Esophagus (tissue), 2 donors: ENCODE results near the gene VRK3. TPM values are rescaled to one million over a fixed set of nuclear protein-coding genes. Genes with fewer than 3 reads are reported as not detected.
A peak's percentile ranks its signal among the peaks of the same experiment; 100 is the strongest.
"Not testable (repeated sequence)": the region's sequence is repeated elsewhere in the genome, so short reads cannot be mapped to it uniquely, and the experiment has no call there.

Source experiments
- H3K27ac ChIP-seq, 2 donors: one replicate each; pipeline ENCODE4 v1.5.1; 2013; ENCODE audit warnings: low read depth in 2 of 2, mild to moderate bottlenecking in 2 of 2, inconsistent platforms in 1 of 2, low read length in 1 of 2, moderate library complexity in 1 of 2
- H3K27me3 ChIP-seq, 2 donors: one replicate each; pipeline ENCODE4 v1.6.1; 2013; ENCODE audit warnings: low read length in 2 of 2, control low read depth in 1 of 2, mild to moderate bottlenecking in 1 of 2; ENCODE audit not compliant: insufficient read depth in 2 of 2, control insufficient read depth in 1 of 2
- H3K36me3 ChIP-seq, 2 donors: one replicate each; pipeline ENCODE4 v1.6.1; 2013; ENCODE audit warnings: low read length in 1 of 2; ENCODE audit not compliant: control insufficient read depth in 2 of 2, insufficient read depth in 2 of 2
- H3K4me1 ChIP-seq, 2 donors: one replicate each; pipeline ENCODE4 v1.6.1; 2013; ENCODE audit warnings: low read length in 1 of 2; ENCODE audit not compliant: control insufficient read depth in 2 of 2, insufficient read depth in 2 of 2
- H3K4me3 ChIP-seq, 2 donors: one replicate each; pipeline ENCODE4 v1.5.1; 2013; ENCODE audit warnings: low read length in 2 of 2, mild to moderate bottlenecking in 2 of 2, low read depth in 1 of 2, moderate library complexity in 1 of 2
- H3K9me3 ChIP-seq, 2 donors: one replicate each; pipeline ENCODE4 v1.6.1; 2013; ENCODE audit warnings: mild to moderate bottlenecking in 2 of 2, low read depth in 1 of 2, low read length in 1 of 2, moderate library complexity in 1 of 2; ENCODE audit not compliant: control insufficient read depth in 2 of 2, insufficient read depth in 1 of 2
- WGBS, 2 donors: extraction: QIAGEN DNeasy Blood & Tissue Kit; methylation state at CpG; one replicate each; pipeline ENCODE4 v1.1.7; 2013; 5-methylcytosine and 5-hydroxymethylcytosine counted together
- polyA plus RNA-seq, 2 donors: library from polyadenylated mRNA; stranded (reverse); fragments of 200-250 nt; gene quantifications; one replicate each; pipeline ENCODE4 v1.2.3, GENCODE V29; 2013
- donor health status: healthy with polysubstance abuse.
- donor health status: Bipolar disorder and iron deficiency.

VRK3 gene, protein sequence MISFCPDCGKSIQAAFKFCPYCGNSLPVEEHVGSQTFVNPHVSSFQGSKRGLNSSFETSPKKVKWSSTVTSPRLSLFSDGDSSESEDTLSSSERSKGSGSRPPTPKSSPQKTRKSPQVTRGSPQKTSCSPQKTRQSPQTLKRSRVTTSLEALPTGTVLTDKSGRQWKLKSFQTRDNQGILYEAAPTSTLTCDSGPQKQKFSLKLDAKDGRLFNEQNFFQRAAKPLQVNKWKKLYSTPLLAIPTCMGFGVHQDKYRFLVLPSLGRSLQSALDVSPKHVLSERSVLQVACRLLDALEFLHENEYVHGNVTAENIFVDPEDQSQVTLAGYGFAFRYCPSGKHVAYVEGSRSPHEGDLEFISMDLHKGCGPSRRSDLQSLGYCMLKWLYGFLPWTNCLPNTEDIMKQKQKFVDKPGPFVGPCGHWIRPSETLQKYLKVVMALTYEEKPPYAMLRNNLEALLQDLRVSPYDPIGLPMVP
- 10 to 100 TPM; 12.5 to 14.1 TPM for polyA plus RNA-seq

DNA sequence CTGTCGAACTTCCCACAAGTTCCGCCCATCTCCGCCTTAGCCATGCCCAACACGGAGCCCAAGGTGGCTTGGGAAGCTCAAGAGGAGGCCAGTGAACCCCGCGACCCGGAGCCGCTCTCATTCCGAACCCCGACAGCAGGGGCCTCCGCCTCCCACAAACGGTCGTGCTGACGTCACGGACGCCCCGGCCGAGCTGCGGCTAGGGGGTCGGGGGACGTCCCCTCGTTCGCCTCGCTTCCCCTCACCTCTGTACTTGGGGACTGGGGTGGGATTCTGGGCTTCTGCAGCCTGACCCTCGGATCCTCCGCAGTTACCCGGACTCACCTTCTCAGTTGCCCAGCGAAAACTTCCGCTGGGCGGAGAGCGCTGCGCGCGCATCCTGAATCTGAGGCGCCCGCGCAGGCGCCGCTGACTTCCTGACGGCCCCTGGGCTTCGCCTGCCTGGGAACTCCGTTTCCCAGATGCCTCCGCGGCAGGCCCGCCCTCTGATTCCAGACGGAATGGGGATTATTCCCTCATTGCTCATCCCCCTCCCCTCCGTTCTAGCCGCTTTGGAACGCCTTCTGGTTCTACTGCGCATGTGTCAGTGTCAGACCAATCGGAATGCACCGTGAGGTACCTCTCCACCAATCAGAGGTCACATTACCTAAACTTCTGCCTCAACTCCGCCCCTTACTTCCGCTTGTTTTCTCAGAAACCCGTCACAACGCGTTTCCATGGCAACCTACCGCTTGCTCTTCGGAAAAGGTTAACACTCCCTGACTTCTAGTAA, at the start of gene VRK3:
VRK3 (minus strand) TSS at position 351 of the 772 bp plus-strand sequence. CDS start 9,210 bp downstream, outside the sequence.
- WGBS, 2 donors: 0% methylated on average over 46 to 59 of the region's 59 CpGs
- Histone ChIP-seq H3K36me3 (peaks cover 2% of the 10 kb centered on the region in 2 donors), H3K4me3 (peak within 1 kb of the TSS; percentile 83 to 91), H3K27ac (peak within 1 kb of the TSS; percentile 97 to 99), H3K27me3 (no peaks in the 10 kb centered on the region), H3K9me3 (no peaks in the 10 kb centered on the region), H3K4me1 (peaks cover 0 to 5% of the 10 kb centered on the region in 2 donors)

DNA sequence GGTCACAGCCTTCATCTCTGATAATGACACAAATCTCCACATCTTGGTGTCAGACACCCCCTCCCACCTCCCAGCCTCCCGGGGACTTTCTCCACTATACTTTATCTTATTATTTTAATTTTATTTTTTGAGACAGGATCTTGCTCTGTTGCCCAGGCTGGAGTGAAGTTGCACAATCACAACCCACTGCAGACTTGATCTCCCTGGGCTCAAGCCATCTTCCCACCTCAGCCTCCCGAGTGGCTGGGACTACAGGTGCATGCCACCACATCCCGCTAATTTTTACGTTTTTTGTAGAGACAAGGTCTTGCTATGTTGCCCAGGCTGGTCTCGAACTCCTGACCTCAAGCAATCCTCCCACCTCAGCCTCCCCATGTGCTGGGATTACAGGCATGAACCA, 43.2 kb upstream of the VRK3 start:
- 82% methylated on average over 5 of the region's 5 CpGs for whole genome bisulfite sequencing, 2 donors
- not testable (repeated sequence) for H3K9me3 ChIP-seq, H3K27me3 ChIP-seq, H3K4me1 ChIP-seq, H3K27ac ChIP-seq, H3K4me3 ChIP-seq, H3K36me3 ChIP-seq

GRCh38 chr19:50067575-50067974, 42.4 kb upstream of the VRK3 start:
- Histone ChIP-seq H3K4me1 (no peaks in the 10 kb centered on the region), H3K9me3 (no peaks in the 10 kb centered on the region), H3K27me3 (no peaks in the 10 kb centered on the region), H3K36me3 (no peaks in the 10 kb centered on the region), H3K4me3 (no peak overlapping the region), H3K27ac (no peak overlapping the region)
- WGBS, 2 donors: 68 to 71% methylated on average over 6 of the region's 6 CpGs

GRCh38 chr19:50065938-50066337, 40.8 kb upstream of the VRK3 start:
- WGBS, 2 donors: 82 to 87% methylated on average over 10 of the region's 10 CpGs
- H3K36me3 ChIP-seq: no peaks in the 10 kb centered on the region
- H3K27me3 ChIP-seq: no peaks in the 10 kb centered on the region
- no peaks in the 10 kb centered on the region for H3K9me3 ChIP-seq
- no peaks in the 10 kb centered on the region for H3K4me1 ChIP-seq
- H3K4me3 ChIP-seq: no peak overlapping the region
- H3K27ac ChIP-seq: no peak overlapping the region

GRCh38 chr19:50061650-50062049, 36.5 kb upstream of the VRK3 start:
- Histone ChIP-seq H3K4me1 (no peaks in the 10 kb centered on the region), H3K36me3 (no peaks in the 10 kb centered on the region), H3K4me3 (no peak overlapping the region), H3K27ac (no peak overlapping the region), H3K9me3 (peaks cover 16 to 24% of the 10 kb centered on the region in 2 donors), H3K27me3 (no peaks in the 10 kb centered on the region)
- WGBS, 2 donors: 59 to 67% methylated on average over 5 of the region's 5 CpGs

DNA sequence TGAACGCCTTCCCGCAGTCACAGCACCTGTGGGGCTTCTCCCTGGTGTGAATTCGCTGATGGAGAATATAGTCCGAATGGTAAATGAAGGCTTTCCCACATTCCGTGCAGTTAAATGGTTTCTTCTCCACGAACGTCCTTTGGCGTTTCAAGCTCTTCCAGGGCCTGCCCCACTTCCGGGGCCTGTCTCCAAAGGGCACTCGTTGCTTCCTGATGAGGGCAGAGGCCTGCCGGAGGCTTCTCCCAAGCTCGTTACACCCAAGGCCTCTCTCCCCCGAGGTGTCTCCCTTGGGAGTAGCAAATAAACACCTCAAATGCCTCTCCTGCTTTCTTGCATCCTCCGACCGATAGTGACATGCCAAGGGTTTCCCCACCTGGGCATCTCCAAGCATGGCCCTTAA, 34.9 kb upstream of the VRK3 start:
- 85 to 89% methylated on average over 15 of the region's 15 CpGs for WGBS, 2 donors

DNA sequence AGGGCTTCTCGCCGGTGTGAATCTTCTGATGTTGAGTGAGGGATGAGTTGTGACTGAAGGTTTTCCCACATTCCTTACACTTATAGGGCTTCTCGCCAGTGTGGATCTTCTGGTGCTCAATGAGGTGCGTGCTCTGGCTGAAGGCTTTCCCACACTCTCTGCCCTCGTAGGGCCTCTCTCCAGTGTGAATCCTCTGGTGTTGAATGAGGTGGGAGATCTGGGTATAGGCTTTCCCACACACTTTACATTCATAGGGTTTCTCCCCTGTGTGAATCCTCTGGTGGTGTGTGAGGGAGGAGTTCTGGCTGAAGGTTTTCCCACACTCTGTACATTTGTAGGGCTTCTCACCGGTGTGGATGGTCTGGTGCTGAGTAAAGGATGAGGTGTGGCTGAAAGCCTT, 33.9 kb upstream of the VRK3 start:
- 80 to 88% methylated on average over 6 of the region's 6 CpGs for WGBS, 2 donors
- H3K9me3 ChIP-seq: peaks cover 16 to 24% of the 10 kb centered on the region in 2 donors
- no peak overlapping the region for H3K27ac ChIP-seq
- H3K36me3 ChIP-seq: no peaks in the 10 kb centered on the region
- no peaks in the 10 kb centered on the region for H3K27me3 ChIP-seq
- no peak overlapping the region for H3K4me3 ChIP-seq
- H3K4me1 ChIP-seq: no peaks in the 10 kb centered on the region

More for the DNA sequence above, 34.9 kb upstream of the VRK3 start:
- Histone ChIP-seq H3K9me3 (peaks cover 16 to 24% of the 10 kb centered on the region in 2 donors), H3K4me1 (no peaks in the 10 kb centered on the region), H3K4me3 (no peak overlapping the region), H3K27ac (no peak overlapping the region), H3K36me3 (no peaks in the 10 kb centered on the region), H3K27me3 (no peaks in the 10 kb centered on the region)

GRCh38 chr19:50058425-50058824, 33.3 kb upstream of the VRK3 start:
- H3K9me3 ChIP-seq: peaks cover 16 to 24% of the 10 kb centered on the region in 2 donors
- 86 to 93% methylated on average over 2 of the region's 2 CpGs for WGBS, 2 donors
- no peaks in the 10 kb centered on the region for H3K36me3 ChIP-seq
- no peaks in the 10 kb centered on the region for H3K27me3 ChIP-seq
- H3K27ac ChIP-seq: no peak overlapping the region
- no peak overlapping the region for H3K4me3 ChIP-seq
- no peaks in the 10 kb centered on the region for H3K4me1 ChIP-seq

DNA sequence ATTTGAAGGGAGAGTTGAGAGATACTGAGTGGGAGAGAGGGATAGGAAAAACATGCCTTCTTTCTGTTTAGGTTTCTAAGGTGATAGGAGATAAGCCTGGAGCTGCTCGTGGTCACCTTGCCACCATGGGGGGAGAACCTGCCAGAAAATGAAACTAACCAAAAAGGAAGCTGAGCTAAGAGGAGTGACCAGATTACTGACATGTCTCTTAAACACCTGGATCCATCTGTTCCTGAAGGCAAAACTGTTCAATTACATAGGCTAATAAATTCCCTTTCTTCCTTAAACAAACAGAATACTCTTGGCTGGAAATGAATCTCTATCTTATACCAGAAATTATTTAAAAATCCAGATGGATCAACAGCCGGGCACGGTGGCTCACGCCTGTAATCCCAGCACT, 27.9 kb upstream of the VRK3 start:
- H3K36me3 ChIP-seq: no peaks in the 10 kb centered on the region
- 55 to 65% methylated on average over 4 of the region's 4 CpGs for WGBS, 2 donors
- no peak overlapping the region for H3K4me3 ChIP-seq
- H3K4me1 ChIP-seq: peaks cover 6 to 7% of the 10 kb centered on the region in 2 donors
- H3K27ac ChIP-seq: no peak overlapping the region
- peaks cover 0 to 4% of the 10 kb centered on the region in 2 donors for H3K9me3 ChIP-seq
- H3K27me3 ChIP-seq: no peaks in the 10 kb centered on the region
